ENCODE data around the gene POGZ.

POGZ gene

GRCh38 chr1:151479462-151479861 is 20.2 kb upstream of the POGZ start:
- ATAC-seq (ENCODE audit: insufficient read depth, low read depth) = no peak
- no peak overlapping the region for H3K4me3 ChIP-seq (ENCODE audit: low read depth in 1 of 2, low read length in 2 of 2)
- no peak overlapping the region for H3K27ac ChIP-seq (ENCODE audit: low read length)

GRCh38 chr1:151478923-151479322 is 19.6 kb upstream of the POGZ start:
- no peak for DNase-seq
- no peak overlapping the region for H3K27ac ChIP-seq (ENCODE audit: low read length)
- no peaks in the 10 kb centered on the region for H3K79me2 ChIP-seq (ENCODE audit: insufficient read depth, low read length)
- no peaks in the 10 kb centered on the region for H3K4me1 ChIP-seq (ENCODE audit: insufficient read depth, low read length)
- H3K4me2 ChIP-seq (ENCODE audit: insufficient read depth, low read length) = no peak overlapping the region
- no peaks in the 10 kb centered on the region for H4K20me1 ChIP-seq (ENCODE audit: insufficient read depth, low read length)
- no peak for ATAC-seq (ENCODE audit: insufficient read depth, low read depth)
- H3K9me3 ChIP-seq (ENCODE audit: insufficient read depth, low read length, severe bottlenecking) = peaks cover 9% of the 10 kb centered on the region
- no peak overlapping the region for H2AFZ ChIP-seq (ENCODE audit: low read depth, low read length)
- no peaks in the 10 kb centered on the region for H3K36me3 ChIP-seq (ENCODE audit: insufficient read depth, low read length)
- TF ChIP-seq CTCF (IDR thresholded peaks at IDR 0.05; ENCODE audit: borderline replicate concordance, extremely low read depth, low read length, poor library complexity, severe bottlenecking) = no peak
- TF ChIP-seq EZH2 (IDR thresholded peaks at IDR 0.05; ENCODE audit: borderline replicate concordance, low read depth, low read length, severe bottlenecking) = no peak
- H3K9ac ChIP-seq (ENCODE audit: low read depth, low read length) = no peak overlapping the region
- no peaks in the 10 kb centered on the region for H3K27me3 ChIP-seq (ENCODE audit: insufficient read depth, low read length, poor library complexity)
- no peak overlapping the region for H3K4me3 ChIP-seq (ENCODE audit: low read depth in 1 of 2, low read length in 2 of 2)

More at GRCh38 chr1:151479462-151479861, 20.2 kb upstream of the POGZ start:
- Histone ChIP-seq H3K36me3 (ENCODE audit: insufficient read depth, low read length) (no peaks in the 10 kb centered on the region), H4K20me1 (ENCODE audit: insufficient read depth, low read length) (no peaks in the 10 kb centered on the region), H3K79me2 (ENCODE audit: insufficient read depth, low read length) (no peaks in the 10 kb centered on the region), H3K9ac (ENCODE audit: low read depth, low read length) (no peak overlapping the region), H3K4me1 (ENCODE audit: insufficient read depth, low read length) (no peaks in the 10 kb centered on the region), H3K27me3 (ENCODE audit: insufficient read depth, low read length, poor library complexity) (no peaks in the 10 kb centered on the region), H3K4me2 (ENCODE audit: insufficient read depth, low read length) (no peak overlapping the region), H3K9me3 (ENCODE audit: insufficient read depth, low read length, severe bottlenecking) (peaks cover 9% of the 10 kb centered on the region), H2AFZ (ENCODE audit: low read depth, low read length) (no peak overlapping the region)
- no peak for DNase-seq
- no peak for TF ChIP-seq CTCF (IDR thresholded peaks at IDR 0.05; ENCODE audit: borderline replicate concordance, extremely low read depth, low read length, poor library complexity, severe bottlenecking)
- TF ChIP-seq EZH2 (IDR thresholded peaks at IDR 0.05; ENCODE audit: borderline replicate concordance, low read depth, low read length, severe bottlenecking) = no peak

GRCh38 chr1:151478140-151478812 is 19.0 kb upstream of the POGZ start:
- H3K4me2 ChIP-seq (ENCODE audit: insufficient read depth, low read length) = no peak overlapping the region

More at GRCh38 chr1:151478140-151478812, 19.0 kb upstream of the POGZ start:
- Histone ChIP-seq H3K4me1 (ENCODE audit: insufficient read depth, low read length) (no peaks in the 10 kb centered on the region), H3K27me3 (ENCODE audit: insufficient read depth, low read length, poor library complexity) (no peaks in the 10 kb centered on the region), H3K4me3 (ENCODE audit: low read depth in 1 of 2, low read length in 2 of 2) (no peak overlapping the region), H3K9me3 (ENCODE audit: insufficient read depth, low read length, severe bottlenecking) (peaks cover 9% of the 10 kb centered on the region), H3K79me2 (ENCODE audit: insufficient read depth, low read length) (no peaks in the 10 kb centered on the region), H3K9ac (ENCODE audit: low read depth, low read length) (no peak overlapping the region), H3K36me3 (ENCODE audit: insufficient read depth, low read length) (no peaks in the 10 kb centered on the region), H4K20me1 (ENCODE audit: insufficient read depth, low read length) (no peaks in the 10 kb centered on the region), H2AFZ (ENCODE audit: low read depth, low read length) (no peak overlapping the region), H3K27ac (ENCODE audit: low read length) (no peak overlapping the region)
- TF ChIP-seq EZH2 (IDR thresholded peaks at IDR 0.05; ENCODE audit: borderline replicate concordance, low read depth, low read length, severe bottlenecking) (no peak), CTCF (IDR thresholded peaks at IDR 0.05; ENCODE audit: borderline replicate concordance, extremely low read depth, low read length, poor library complexity, severe bottlenecking) (no peak)
- DNase-seq (no peak), ATAC-seq (ENCODE audit: insufficient read depth, low read depth) (no peak)

All from DND-41 (cell line).